GM10266 (cell line): ENCODE data around the gene MSL1.

Source experiments
- DNase-seq: peaks from one replicate; pipeline ENCODE4 v3.0.0; 2012; ENCODE audit errors: extremely low spot score
- TF ChIP-seq, protein P1 (sequence below): IDR thresholded peaks from 2 replicates; pipeline ENCODE4 v1.5.1; 2012; ENCODE audit warnings: mild to moderate bottlenecking, low read depth; ENCODE audit not compliant: control insufficient read depth, insufficient read depth; ENCODE audit errors: missing control alignments

The MSL1 gene

DNA sequence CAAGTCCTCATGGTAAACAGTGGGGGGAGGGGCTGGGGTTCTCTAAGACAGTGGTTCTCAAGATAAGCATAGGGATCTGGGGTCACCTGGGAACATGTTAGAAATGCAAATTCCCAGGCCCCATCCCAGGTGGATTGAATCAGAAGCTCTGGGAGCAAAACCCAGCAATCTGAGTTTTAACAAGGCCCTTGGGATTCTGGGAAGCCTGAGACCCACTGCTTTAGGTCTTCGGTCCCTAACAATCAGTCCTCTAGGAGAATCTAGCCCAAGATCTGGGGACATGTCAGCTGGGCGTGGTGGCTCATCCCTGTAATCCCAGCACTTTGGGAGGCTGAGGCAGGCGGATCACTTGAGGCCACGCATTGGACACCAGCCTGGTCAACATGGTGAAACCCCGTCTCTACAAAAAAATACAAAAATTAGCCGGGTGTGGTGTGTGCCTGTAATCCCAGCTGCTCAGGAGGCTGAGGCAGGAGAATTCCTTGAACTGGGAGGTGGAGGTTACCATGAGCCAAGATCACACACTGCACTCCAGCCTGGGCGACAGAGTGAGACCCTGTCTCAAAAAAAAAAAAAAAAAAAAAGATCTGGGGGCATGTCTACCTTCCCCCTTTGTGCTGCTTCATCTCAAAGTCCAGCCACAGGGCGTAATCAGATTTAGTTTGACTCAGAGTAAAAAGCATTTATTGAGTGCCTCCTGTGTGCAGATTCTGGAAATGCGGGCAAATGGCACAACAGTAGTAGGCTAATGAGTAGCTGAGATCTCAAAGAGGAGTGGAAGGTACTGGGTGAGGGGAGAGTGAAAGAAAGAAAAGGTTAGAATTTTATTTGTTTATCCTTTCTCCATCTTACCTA, 12.6 kb upstream of the MSL1 start:
- no peak for DNase-seq
- TF ChIP-seq, protein P1, sequence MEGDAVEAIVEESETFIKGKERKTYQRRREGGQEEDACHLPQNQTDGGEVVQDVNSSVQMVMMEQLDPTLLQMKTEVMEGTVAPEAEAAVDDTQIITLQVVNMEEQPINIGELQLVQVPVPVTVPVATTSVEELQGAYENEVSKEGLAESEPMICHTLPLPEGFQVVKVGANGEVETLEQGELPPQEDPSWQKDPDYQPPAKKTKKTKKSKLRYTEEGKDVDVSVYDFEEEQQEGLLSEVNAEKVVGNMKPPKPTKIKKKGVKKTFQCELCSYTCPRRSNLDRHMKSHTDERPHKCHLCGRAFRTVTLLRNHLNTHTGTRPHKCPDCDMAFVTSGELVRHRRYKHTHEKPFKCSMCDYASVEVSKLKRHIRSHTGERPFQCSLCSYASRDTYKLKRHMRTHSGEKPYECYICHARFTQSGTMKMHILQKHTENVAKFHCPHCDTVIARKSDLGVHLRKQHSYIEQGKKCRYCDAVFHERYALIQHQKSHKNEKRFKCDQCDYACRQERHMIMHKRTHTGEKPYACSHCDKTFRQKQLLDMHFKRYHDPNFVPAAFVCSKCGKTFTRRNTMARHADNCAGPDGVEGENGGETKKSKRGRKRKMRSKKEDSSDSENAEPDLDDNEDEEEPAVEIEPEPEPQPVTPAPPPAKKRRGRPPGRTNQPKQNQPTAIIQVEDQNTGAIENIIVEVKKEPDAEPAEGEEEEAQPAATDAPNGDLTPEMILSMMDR, result peak; percentile 13

DNA sequence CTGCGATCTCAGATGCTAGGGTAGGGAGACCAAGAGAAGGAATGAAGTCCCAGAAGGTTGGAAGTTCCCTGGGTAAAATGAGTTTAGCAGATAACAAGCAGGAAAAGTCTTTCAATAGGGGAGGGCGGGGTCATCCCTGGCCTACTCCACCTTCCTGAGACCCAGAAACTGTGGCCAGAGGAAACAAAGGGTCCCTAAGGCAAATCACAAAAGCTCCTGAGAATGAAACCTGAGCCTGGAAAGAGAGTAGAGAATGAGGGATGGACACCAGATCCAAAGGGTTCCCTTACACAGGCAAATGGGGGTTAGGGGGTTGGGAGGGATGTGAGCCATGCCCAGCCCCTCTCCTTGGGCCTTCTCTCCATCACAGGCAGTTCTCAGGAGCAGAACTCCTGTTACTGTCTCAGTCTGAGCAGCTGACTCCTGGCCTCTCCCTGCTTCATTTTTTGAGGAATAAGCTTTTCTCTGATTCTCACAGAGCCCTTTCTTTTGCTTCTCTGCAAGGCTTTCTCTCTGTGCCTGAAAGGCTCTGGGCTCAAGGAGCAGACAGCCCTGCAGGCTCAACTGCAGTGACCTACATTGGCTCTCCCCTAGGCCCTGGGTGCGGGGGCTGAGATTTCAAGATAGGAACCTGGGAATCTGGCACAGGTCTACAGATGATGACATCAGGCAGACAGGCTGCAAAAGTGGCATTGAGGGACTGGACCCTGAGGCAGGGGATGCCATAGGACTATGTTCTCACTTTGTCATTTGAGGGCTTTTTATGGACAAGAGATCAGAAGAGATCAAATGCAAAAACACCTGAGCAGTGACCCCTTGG, 11.5 kb upstream of the MSL1 start:
- DNase-seq, result no peak
- TF ChIP-seq, protein P1, result no peak

DNA sequence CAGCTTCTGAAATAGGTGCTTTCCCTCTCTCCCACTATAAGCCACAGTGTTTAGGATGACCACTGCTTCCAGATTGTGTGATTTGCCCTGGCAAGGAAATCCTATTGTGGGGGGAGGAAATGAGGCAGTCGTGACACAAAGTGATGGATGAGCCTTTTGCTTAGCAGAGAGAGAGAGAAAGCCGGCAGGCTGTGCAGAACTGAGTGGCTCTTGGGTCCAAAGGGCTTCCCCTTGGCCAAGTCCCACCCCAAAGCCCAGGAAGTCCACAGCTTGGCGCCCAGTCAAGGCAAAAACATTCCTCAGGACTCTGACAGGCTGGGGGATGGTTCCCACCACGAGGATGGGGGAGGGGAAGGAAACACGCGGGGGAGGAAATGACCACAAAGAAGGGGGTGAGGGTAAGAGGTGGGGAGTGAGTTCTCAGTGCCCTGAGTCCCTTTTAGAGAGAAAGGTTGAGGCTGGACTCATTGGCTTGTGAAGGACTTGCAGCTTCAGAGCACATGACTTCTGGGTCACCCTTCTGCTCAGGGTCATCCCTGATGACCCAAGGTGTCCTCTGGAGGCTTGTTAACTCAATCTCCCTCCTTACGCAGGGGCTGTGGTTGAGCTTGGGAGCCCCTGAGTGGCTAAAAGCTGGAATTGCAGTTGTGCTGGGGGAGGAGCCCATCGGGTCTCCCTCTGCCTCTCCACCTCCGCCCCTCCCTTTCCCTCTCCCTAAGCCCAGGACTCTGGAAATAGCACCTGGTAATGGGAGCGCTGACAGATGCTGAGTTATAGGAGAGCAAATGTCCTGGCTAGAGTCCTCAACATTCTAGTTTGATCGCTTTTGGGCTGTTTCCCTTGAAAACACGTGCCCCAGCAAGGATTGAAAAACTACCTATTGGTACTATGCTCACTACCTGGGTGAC, 10.3 kb upstream of the MSL1 start:
- peak; percentile 81 for DNase-seq
- TF ChIP-seq, protein P1, result peak; percentile 91

DNA sequence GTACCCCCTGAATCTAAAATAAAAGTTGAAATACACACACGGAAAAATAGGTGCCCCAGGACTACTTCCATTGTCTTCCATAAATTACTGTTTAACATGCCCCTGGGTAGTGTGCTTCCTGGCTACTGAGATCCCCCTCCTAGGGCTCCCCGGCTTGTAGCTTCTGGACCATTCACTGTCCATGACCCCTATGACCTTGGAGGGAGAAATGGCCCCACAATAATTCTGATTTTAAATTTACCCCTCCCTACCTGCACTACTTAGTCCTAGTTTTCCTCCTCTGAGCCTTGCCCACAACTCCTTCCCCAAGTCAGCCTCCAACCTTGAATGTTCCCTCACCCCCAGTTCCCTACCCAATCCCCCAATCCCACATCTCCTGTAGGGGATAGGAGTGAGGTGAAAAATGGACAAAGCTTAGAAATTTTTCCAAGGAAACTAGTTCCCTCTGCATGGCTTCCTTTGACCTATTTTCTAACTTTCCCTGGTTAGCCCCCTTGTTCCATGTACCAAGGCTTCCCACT, 9.5 kb upstream of the MSL1 start:
- DNase-seq, result no peak
- TF ChIP-seq, protein P1, result no peak

DNA sequence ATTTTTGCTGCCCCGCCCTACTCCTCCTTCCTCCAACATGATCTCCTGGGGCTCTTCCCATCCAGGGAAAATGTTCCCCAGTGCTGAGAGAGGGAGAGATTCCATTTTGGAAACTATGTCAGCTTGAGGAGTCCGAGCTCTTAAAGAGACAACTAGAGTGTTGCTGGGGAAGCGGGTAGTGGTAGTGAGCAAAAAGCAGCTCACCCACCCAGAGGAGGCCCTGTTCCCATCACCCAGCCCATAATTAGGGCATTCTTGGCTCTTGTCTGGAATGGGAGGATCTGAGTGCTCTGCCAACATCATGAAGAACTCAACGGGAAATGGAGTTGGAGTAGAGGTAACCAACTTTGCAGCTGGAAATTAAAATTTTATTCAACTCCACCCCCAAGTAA, 9.1 kb upstream of the MSL1 start:
- TF ChIP-seq, protein P1, result no peak
- no peak for DNase-seq

DNA sequence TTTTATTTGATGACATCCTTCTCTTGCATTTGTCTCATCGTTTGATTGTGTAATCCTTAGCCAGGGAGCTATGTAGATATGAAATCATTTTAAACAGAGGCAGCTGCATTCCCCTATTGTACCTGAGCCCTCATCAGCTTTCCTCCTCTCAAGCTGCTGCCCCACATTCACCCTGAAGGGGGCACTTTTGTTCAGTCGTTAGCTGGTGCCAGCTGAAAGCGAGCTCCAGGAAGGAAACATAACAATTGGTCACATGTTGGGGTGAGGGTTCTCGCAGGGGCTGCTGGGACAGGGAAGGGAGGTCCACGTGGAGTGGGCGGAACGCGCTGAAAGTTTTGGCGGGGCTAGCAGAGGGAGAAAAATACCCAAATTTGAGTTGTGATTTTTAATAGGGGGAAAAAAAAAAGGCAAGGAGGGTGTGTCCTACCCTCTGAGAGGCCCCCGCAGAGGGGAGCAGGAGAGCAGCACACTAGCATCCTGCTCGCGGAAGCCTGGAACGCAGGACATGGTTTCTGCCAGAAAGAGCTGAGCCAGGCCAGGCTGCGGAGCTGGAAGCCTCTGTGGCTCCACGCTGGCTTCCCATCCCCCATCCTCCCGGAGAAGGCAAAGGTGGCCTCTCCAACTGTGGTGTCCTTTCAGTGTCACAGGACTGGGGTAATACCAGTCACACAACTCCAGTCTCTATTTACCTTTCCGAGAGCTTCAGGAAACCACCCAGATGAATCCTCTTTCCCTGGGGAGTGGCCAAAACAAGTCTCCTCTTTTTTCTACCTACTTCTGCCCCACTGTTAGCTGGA, 8.5 kb upstream of the MSL1 start:
- DNase-seq, result peak; percentile 93
- TF ChIP-seq, protein P1, result peak; percentile 59
